ENCODE measurements around the gene CLIP1.

Gene CLIP1

DNA sequence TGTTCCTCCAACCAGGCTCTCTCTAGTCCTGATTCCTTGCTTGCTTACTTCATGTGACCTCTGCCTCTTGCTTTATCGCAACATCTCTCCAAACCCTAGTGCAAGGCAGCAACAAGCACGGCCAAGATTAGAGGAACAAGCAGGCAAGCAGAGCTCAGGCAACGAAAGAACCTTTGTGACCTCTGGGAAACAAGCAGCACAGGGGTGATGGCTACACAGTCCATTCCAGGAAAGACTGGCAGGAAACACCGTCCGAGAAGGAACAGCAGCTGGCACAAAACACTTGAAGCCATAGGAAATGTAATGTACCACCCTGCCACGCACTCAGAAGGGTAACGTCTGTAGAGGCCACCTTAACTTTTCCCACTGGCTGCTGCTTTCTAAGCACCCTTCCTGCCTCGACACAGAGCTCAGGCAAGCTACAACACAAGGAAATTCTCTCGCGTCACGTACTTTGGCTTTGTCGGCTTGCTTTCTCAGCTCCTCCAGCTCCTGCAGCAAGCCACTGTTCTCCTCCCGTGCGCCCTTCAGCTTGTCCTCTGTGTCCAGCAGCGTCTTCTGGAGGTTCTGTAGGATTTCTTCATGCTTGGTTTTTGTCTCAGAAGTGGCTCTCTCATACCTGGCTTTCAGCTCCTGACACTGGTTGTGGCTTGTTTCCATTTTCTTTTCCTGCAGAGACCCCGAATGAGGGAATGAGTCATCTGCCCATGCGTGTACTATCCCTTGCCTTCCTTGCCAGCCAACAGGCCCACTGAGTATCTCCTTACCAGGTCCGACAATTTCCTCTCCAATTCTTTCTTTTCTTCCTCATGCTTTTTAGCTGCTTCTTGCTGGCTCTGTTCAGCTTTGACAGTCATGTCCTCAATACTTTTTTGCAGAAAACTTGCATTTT, 94.7 kb downstream of the CLIP1 start:
- Histone ChIP-seq H3K27me3 (no peaks in the 10 kb centered on the region), H3K4me1 (no peaks in the 10 kb centered on the region), H3K36me3 (peaks cover 9% of the 10 kb centered on the region), H3K9me3 (no peaks in the 10 kb centered on the region), H3K4me3 (ENCODE audit: low read depth, low read length) (no peak overlapping the region)
- TF ChIP-seq CTCF (IDR thresholded peaks at IDR 0.05; ENCODE audit: low read depth, low read length) = no peak
- no peak for DNase-seq

DNA sequence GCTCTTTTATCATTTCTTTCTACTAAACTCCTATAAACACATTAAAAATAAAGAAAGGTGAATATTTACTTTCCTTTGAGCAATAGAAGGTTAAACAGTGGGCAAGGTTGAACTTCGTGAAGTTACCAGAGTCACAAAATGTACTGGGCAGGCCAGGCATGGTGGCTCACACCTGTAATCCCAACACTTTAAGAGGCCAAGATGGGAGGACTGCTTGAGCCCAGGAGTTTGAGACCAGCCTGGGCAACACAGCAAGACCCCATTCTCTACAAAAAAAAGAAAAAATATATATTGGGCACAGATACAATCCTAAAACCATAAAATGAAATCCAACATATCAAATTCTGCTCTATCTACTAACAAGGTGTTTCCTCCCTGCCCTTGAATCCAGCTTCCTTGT, 95.5 kb downstream of the CLIP1 start:
- Histone ChIP-seq H3K36me3 (peaks cover 9% of the 10 kb centered on the region), H3K4me1 (no peaks in the 10 kb centered on the region), H3K9me3 (no peaks in the 10 kb centered on the region), H3K4me3 (ENCODE audit: low read depth, low read length) (no peak overlapping the region), H3K27me3 (no peaks in the 10 kb centered on the region)
- DNase-seq = no peak
- no peak for TF ChIP-seq CTCF (IDR thresholded peaks at IDR 0.05; ENCODE audit: low read depth, low read length)

DNA sequence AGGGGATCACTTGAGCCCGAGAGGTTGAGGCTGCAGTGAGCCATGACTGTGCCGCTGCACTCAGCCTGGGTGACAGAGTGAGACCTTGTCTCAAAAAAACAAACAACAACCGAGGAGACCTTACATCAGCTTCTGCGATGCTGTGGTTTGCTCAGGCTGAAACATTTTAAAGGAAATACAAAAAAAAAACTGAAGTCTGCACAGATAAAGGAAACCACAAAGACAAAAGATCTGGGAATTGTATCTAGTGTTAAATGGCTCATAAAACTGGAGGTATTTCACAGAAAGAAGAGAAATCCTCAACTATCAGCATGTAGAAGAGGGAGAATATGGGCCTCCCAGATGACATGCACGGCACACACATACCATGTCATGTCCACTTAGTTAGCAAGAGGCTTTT, 95.9 kb downstream of the CLIP1 start:
- Histone ChIP-seq H3K4me1 (no peaks in the 10 kb centered on the region), H3K27me3 (no peaks in the 10 kb centered on the region), H3K9me3 (no peaks in the 10 kb centered on the region), H3K36me3 (peaks cover 9% of the 10 kb centered on the region), H3K4me3 (ENCODE audit: low read depth, low read length) (no peak overlapping the region)
- DNase-seq = no peak
- TF ChIP-seq CTCF (IDR thresholded peaks at IDR 0.05; ENCODE audit: low read depth, low read length) = no peak

DNA sequence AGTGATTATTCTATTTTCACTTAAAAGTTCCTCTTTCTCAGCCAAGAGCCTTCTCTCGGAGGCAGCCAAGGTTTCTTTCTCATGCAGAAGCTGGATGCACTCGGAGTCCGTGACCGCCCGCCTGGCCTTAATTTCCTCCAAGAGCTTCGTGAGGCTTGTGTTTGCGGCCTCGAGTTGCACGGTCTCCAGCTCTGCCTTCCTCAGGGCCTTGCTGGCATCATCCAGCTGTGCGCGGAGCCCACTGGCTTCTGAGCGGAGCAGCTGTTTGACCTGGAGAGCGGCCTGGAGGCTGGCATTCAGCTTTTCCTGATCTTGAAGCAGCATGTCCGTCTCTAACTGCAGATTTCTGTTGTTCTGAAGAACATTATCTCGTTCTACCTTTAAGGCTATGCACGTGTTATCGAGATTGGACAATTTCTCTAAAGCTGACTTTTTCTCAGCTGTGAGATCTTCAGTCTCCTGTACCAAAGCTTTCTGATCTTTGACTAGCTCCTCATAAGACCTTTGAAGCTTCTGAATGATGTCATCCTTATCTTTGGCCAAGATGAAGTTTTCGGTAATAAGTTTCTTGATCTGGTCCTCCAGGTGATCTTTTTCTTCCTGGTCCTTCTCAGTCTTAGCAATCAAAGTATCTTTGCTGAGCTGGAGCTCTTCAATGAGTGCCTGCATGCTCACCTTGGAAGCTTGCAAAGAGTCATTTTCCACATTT, 99.0 kb downstream of the CLIP1 start:
- peaks cover 6% of the 10 kb centered on the region; the same call in 1 of the 2 replicates for H3K36me3 ChIP-seq

DNA sequence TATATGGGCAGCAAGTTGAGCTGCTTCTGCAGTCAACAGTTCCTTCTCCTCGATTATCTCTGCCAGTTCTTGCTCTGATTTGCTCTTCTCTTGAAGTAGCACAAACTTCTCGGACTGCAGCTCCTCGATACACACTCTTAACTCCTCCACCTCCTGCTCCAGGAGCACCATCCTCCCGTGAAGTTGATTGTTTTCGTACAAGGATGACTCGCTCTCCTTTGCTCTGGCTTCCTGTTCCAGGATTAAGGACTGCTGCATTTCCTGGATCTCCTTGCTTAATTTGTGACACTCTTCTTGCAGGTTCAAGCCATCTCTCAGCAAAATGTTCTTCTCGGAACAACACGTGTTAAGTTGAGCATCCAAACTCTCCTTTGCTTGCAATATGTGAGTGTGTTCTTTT, 100.0 kb downstream of the CLIP1 start:
- no peak for TF ChIP-seq CTCF (IDR thresholded peaks at IDR 0.05; ENCODE audit: low read depth, low read length)
- Histone ChIP-seq H3K36me3 (peaks cover 6% of the 10 kb centered on the region; the same call in 1 of the 2 replicates), H3K27me3 (no peaks in the 10 kb centered on the region), H3K4me1 (no peaks in the 10 kb centered on the region), H3K9me3 (no peaks in the 10 kb centered on the region), H3K4me3 (ENCODE audit: low read depth, low read length) (no peak overlapping the region)
- no peak for DNase-seq

More for the DNA sequence above, 99.0 kb downstream of the CLIP1 start:
- Histone ChIP-seq H3K4me1 (no peaks in the 10 kb centered on the region), H3K27me3 (no peaks in the 10 kb centered on the region), H3K4me3 (ENCODE audit: low read depth, low read length) (no peak overlapping the region), H3K9me3 (no peaks in the 10 kb centered on the region)
- no peak for DNase-seq
- no peak for TF ChIP-seq CTCF (IDR thresholded peaks at IDR 0.05; ENCODE audit: low read depth, low read length)
